Endothelial cell of umbilical vein (primary cell): ENCODE results near the gene PSMD14. TPM values are rescaled to one million over a fixed set of nuclear protein-coding genes. Genes with fewer than 3 reads are reported as not detected.

ENCODE experiments used
- BruUV-seq: library from RNA; stranded (reverse); fragments of 400-500 nt; replicated peaks from 2 replicates; lab custom pipeline; 2021; lab: Mats Ljungman, UMichigan
- CTCF ChIA-PET: fragments of 300-600, 350-600 bp; sonication (Branson Sonifier 250); formaldehyde crosslinking; loops from one replicate; lab custom pipeline; 2021; ENCODE audit warnings: antibody characterized with exemption, inconsistent platforms; lab: Charles Lee
- POLR2A ChIA-PET: fragments of 300-600, 350-600 bp; sonication (Branson Sonifier 250); formaldehyde crosslinking; loops from one replicate; lab custom pipeline; 2021; ENCODE audit warnings: antibody characterized with exemption, inconsistent platforms; lab: Charles Lee
- DNase-seq: peaks from one replicate; pipeline ENCODE4 v3.0.0-alpha.2; 2011; ENCODE audit warnings: low read depth, low spot score
- FAIRE-seq: peaks from 2 replicates; lab custom pipeline; 2011; peaks lifted over from hg19 to GRCh38; lab: Jason Lieb, UNC
- H2AFZ ChIP-seq: 2 replicates; pipeline ENCODE4 v1.6.0; 2012; ENCODE audit warnings: low read depth, low read length, control low read depth, inconsistent platforms
- H3K27ac ChIP-seq: 2 replicates; pipeline ENCODE4 v1.5.1; 2011; ENCODE audit warnings: low read depth, mild to moderate bottlenecking, control low read depth, low read length, moderate library complexity; ENCODE audit not compliant: insufficient read depth
- H3K27me3 ChIP-seq, 2 experiments: 2 replicates each; pipeline versions ENCODE4 v1.6.0 to v1.6.1; 2011; ENCODE audit warnings: low read length in 2 of 2, mixed read lengths in 1 of 2; ENCODE audit not compliant: control insufficient read depth in 2 of 2, insufficient read depth in 2 of 2
- H3K36me3 ChIP-seq, 2 experiments: 2 replicates in 1 of 2; 3 replicates in 1 of 2; pipeline ENCODE4 v1.5.1; 2011; ENCODE audit warnings: low read length in 2 of 2, mild to moderate bottlenecking in 1 of 2, moderate library complexity in 1 of 2; ENCODE audit not compliant: control insufficient read depth in 2 of 2, insufficient read depth in 2 of 2; ENCODE audit errors: extremely low read depth in 1 of 2
- H3K4me1 ChIP-seq: 3 replicates; pipeline ENCODE4 v1.5.1; 2011; ENCODE audit warnings: mild to moderate bottlenecking, low read length; ENCODE audit not compliant: control insufficient read depth, insufficient read depth; ENCODE audit errors: extremely low read depth
- H3K4me2 ChIP-seq: 2 replicates; pipeline ENCODE4 v1.6.1; 2011; ENCODE audit warnings: low read length, control low read depth, mixed read lengths; ENCODE audit not compliant: insufficient read depth
- H3K4me3 ChIP-seq, 3 experiments: fragments of 200-600 bp in 1 of 3; sonication (generic), shearing (Covaris generic) in 1 of 3; replicated peaks in 1 of 3; 2 replicates each; pipeline ENCODE4 v1.5.1; 2011 to 2016; ENCODE audit warnings: control low read depth in 3 of 3, low read length in 3 of 3, mild to moderate bottlenecking in 2 of 3, inconsistent platforms in 1 of 3, low read depth in 1 of 3, moderate library complexity in 1 of 3; ENCODE audit not compliant: insufficient read depth in 1 of 3
- H3K79me2 ChIP-seq: 2 replicates; pipeline ENCODE4 v1.6.0; 2012; ENCODE audit warnings: low read length, inconsistent platforms; ENCODE audit not compliant: control insufficient read depth, insufficient read depth
- H3K9ac ChIP-seq: replicated peaks from 2 replicates; pipeline ENCODE3; 2011; ENCODE audit warnings: low read length, control low read depth; ENCODE audit not compliant: insufficient read depth; ENCODE audit errors: extremely low read depth
- H3K9me1 ChIP-seq: replicated peaks from 3 replicates; pipeline ENCODE4 v1.6.0; 2011; ENCODE audit warnings: mild to moderate bottlenecking, low read length; ENCODE audit not compliant: control insufficient read depth, insufficient read depth; ENCODE audit errors: extremely low read depth
- H3K9me3 ChIP-seq: replicated peaks from 2 replicates; pipeline ENCODE4 v1.5.1; 2012; ENCODE audit warnings: low read length, inconsistent platforms; ENCODE audit not compliant: control insufficient read depth, insufficient read depth
- H4K20me1 ChIP-seq: replicated peaks from 2 replicates; pipeline ENCODE3; 2011; ENCODE audit warnings: mild to moderate bottlenecking, low read length; ENCODE audit not compliant: control insufficient read depth, insufficient read depth; ENCODE audit errors: extremely low read depth
- EZH2 ChIP-seq: IDR thresholded peaks from 2 replicates; pipeline ENCODE4 v1.6.1; 2012; ENCODE audit warnings: borderline replicate concordance, low read depth, mild to moderate bottlenecking, moderate library complexity, low read length, inconsistent platforms; ENCODE audit not compliant: severe bottlenecking
- FOS ChIP-seq: IDR thresholded peaks from 2 replicates; pipeline ENCODE4 v1.6.1; 2011; ENCODE audit warnings: mild to moderate bottlenecking, low read length, moderate library complexity, borderline replicate concordance; ENCODE audit not compliant: insufficient read depth
- GATA2 ChIP-seq: IDR thresholded peaks from 2 replicates; pipeline ENCODE4 v1.7.0; 2011; ENCODE audit warnings: low read depth, mild to moderate bottlenecking, moderate library complexity, mixed read lengths, low read length; ENCODE audit not compliant: insufficient read length, insufficient read depth
- JUN ChIP-seq: IDR thresholded peaks from 2 replicates; pipeline ENCODE4 v1.6.1; 2011; ENCODE audit warnings: borderline replicate concordance, low read depth; ENCODE audit not compliant: insufficient read length, insufficient read depth
- MYC ChIP-seq: IDR thresholded peaks from one replicate; pipeline ENCODE4 v1.6.1; 2011; ENCODE audit warnings: mild to moderate bottlenecking, low read depth, low read length
- POLR2A ChIP-seq: IDR thresholded peaks from 2 replicates; pipeline ENCODE4 v1.6.1; 2012; ENCODE audit warnings: low read depth, mild to moderate bottlenecking, control low read depth, low read length
- POLR2AphosphoS5 ChIP-seq: IDR thresholded peaks from 2 replicates; pipeline ENCODE4 v1.6.1; 2012; ENCODE audit warnings: low read depth, mild to moderate bottlenecking, control low read depth, low read length, moderate library complexity; ENCODE audit not compliant: insufficient read depth
- dilution Hi-C: fragments of 300-500 bp; cut with MboI; formaldehyde crosslinking; loops from one replicate; pipeline ENCODE4 v1.15.0; 2019; ENCODE audit warnings: low sequenced_read_pairs; ENCODE audit not compliant: extremely low pct_ligation_motif_present
- intact Hi-C: fragments of 100-400 bp; cut with micrococcal nuclease; formaldehyde crosslinking; loops from one replicate; pipeline ENCODE4 v1.10.0; 2022
- polyA plus RNA-seq, 4 experiments: library from polyadenylated mRNA; depleted of rRNA in 3 of 4; stranded (reverse) in 3 of 4; unstranded in 1 of 4; fragments of >200 nt; gene quantifications; 2 replicates each; pipeline versions ENCODE4 v1.2.1 to v1.2.3, GENCODE V29; 2011 to 2012; ENCODE audit warnings: missing spikeins in 1 of 4
- total RNA-seq: library from RNA; stranded (reverse); gene quantifications from 2 replicates; pipeline ENCODE4 v1.2.3, GENCODE V29; 2021
- TF ChIP-seq, protein P1 (sequence below), 2 donors: IDR thresholded peaks; 1 replicate in 1 of 2; 2 replicates in 1 of 2; pipeline ENCODE4 v1.5.1; 2011; ENCODE audit warnings: low read length in 2 of 2, mild to moderate bottlenecking in 2 of 2, moderate library complexity in 2 of 2, control low read depth in 1 of 2, inconsistent platforms in 1 of 2, low read depth in 1 of 2; ENCODE audit not compliant: insufficient read depth in 1 of 2; ENCODE audit errors: extremely low read depth in 1 of 2
- TF ChIP-seq, protein P2 (sequence below): IDR thresholded peaks from 2 replicates; pipeline ENCODE4 v1.6.1; 2011; ENCODE audit not compliant: insufficient read depth, insufficient read length

The PSMD14 gene
- total and polyA plus RNA-seq, 2 donors (not counting 3 experiments of a cell fraction or from before 2014, with no cell fraction given): 47.6 to 85.4 TPM

GRCh38 chr2:161367675-161368074, 59.5 kb downstream of the PSMD14 start:
- no TSS peak for BruUV-seq
- no peaks in the 10 kb centered on the region for H3K9me1 ChIP-seq
- H3K27me3 ChIP-seq: no peaks in the 10 kb centered on the region
- H3K9ac ChIP-seq: no peak overlapping the region
- H2AFZ ChIP-seq: no peak overlapping the region
- peaks cover 41% of the 10 kb centered on the region for H3K79me2 ChIP-seq
- H3K27ac ChIP-seq: no peak overlapping the region
- H3K4me3 ChIP-seq: no peak overlapping the region
- H4K20me1 ChIP-seq: no peaks in the 10 kb centered on the region
- TF ChIP-seq GATA2 (no peak), FOS (no peak), POLR2AphosphoS5 (no peak), MYC (no peak), JUN (no peak), EZH2 (no peak), POLR2A (no peak)
- TF ChIP-seq, protein P1, sequence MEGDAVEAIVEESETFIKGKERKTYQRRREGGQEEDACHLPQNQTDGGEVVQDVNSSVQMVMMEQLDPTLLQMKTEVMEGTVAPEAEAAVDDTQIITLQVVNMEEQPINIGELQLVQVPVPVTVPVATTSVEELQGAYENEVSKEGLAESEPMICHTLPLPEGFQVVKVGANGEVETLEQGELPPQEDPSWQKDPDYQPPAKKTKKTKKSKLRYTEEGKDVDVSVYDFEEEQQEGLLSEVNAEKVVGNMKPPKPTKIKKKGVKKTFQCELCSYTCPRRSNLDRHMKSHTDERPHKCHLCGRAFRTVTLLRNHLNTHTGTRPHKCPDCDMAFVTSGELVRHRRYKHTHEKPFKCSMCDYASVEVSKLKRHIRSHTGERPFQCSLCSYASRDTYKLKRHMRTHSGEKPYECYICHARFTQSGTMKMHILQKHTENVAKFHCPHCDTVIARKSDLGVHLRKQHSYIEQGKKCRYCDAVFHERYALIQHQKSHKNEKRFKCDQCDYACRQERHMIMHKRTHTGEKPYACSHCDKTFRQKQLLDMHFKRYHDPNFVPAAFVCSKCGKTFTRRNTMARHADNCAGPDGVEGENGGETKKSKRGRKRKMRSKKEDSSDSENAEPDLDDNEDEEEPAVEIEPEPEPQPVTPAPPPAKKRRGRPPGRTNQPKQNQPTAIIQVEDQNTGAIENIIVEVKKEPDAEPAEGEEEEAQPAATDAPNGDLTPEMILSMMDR (IDR thresholded peaks at IDR 0.05; ENCODE audit: extremely low read depth in 1 of 2, insufficient read depth in 1 of 2, low read depth in 1 of 2, low read length in 2 of 2): no peak
- TF ChIP-seq, protein P2, sequence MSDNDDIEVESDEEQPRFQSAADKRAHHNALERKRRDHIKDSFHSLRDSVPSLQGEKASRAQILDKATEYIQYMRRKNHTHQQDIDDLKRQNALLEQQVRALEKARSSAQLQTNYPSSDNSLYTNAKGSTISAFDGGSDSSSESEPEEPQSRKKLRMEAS: no peak
- no peak overlapping the region for H3K4me2 ChIP-seq
- ChIA-PET CTCF (no interaction called here), POLR2A (no interaction called here)
- DNase-seq: no peak
- peaks cover 0 to 13% of the 10 kb centered on the region in 2 experiments for H3K36me3 ChIP-seq
- FAIRE-seq: no peak
- dilution Hi-C loops: no loop called here
- intact Hi-C loops: no loop called here
- H3K9me3 ChIP-seq: no peaks in the 10 kb centered on the region
- H3K4me1 ChIP-seq: no peaks in the 10 kb centered on the region
